G401.6 (cell line): Measurements from ENCODE around the gene TSHZ3.

Source experiments
- FAIRE-seq: peaks from 2 replicates; lab custom pipeline; 2012; peaks lifted over from hg19 to GRCh38; lab: Jason Lieb, UNC

The TSHZ3 gene

DNA sequence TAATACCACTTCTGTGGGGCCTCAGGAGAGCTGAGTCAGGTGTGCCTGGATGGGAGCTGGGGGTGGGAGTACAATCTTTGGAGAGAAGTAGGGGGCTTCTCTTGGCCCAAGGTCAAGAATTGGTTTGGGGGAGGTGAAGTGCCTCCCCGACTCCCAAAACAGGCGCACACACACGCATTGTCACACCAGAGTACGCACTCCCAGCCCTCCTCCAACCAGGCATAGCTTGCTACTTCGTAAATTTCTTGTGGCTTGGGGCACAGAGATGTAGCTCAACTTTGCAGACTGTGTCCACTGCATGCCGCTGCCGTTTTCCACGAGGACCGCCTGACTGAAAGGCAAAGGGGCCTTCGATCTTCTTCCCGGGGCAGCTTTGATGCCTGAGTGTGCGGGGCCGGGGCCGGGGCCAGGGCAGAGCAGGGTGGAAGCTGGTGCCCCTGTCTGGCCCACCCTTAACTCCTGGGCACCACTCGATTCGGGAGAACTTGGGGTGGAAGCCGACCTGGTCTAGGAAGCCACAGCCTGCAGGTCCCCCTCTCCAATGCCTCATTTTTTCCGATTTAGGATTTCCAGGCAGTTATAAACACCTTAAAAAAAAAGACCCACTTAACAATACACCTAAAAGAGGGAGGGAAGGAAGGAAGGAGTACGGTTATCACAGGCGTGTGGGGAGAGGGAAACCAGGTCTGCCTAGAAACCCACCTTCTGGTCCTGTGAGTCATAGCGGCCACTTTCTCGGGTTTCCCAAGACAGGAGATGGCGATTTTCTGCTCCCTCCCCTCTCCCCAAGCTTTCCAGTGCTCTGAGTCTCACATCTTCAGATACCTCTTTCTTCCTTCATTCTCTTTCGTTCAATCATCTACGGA, 5.8 kb upstream of the TSHZ3 start:
- FAIRE-seq = no peak

DNA sequence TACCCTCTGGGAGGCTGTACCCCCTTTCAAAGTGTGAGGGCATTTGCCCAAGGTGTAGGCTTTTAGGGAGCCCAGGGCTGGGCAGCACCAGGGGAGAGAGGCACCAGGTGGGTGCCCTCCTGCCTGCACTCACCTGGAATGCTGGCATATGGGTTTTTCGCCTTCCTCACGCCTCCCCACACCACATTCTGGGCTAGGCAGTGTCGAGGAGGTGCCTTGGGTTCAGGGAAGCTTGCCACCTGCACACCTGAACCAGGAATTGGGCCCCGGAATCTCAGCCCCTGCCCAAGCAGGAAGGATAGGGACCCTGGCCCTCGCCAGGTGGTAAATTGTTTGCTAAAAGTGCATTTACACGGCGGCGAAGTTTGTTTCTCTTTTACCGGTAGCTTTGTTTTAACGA, 5.1 kb upstream of the TSHZ3 start:
- no peak for FAIRE-seq

DNA sequence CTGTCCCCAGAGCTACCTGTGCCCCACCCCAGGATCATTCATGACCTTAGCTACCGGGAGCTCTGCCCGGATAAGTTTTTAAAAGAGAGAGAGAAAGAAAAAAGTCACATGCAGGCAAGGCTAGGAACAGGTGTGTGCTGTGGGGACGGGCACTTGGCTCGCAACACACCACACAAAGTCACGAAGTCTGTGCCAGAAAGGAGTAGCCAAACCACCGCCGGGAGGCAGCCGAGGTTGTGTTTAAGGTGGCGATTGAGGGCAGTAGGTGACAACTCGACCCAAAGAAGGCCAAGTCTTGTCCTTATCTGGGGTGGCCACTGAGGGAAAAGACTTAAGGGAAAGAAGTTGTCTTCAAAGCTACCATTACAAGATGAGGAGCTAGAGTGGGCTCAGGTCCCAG, 4.6 kb upstream of the TSHZ3 start:
- FAIRE-seq = no peak

DNA sequence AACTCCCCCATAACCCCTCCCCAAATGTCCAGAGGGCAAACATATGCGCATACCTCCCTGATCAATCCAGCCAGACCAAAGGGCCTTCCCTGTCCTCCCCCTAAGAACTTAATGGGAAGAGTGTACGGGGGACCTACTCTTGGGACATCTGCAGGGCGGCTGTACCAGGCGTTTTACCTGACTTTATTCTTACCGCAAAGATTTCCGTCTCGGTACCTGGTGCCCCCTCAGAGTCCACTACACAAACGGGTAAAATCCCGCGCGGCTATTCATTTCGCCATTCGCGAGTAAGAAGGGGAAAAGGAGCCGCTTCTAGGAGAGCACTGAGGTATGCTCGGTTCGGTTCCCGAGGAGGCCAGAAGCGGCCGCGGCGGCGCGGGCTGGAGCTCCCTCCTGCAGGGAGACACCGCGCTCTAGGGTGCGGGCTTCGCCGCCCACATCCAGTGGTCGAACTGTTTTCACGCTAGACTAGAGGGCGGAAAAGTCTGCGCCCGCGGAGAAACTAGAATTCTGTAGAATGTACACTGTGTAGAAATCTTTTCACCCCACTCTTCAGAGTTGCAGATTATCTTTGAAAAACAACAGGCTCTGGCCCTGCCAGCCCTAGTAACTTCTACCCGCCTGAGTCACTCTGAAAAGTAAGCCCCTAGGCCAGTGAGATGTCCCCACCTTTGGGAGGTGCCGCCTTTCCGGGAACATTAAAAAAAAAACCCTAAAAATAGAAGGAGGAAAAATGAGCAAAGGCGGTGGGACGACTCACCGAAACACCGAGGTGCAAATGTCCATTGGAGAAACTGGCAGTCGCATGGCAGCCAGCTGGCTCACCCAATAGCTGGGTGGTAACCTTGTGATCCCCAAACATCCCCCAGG, 3.8 kb upstream of the TSHZ3 start:
- no peak for FAIRE-seq

DNA sequence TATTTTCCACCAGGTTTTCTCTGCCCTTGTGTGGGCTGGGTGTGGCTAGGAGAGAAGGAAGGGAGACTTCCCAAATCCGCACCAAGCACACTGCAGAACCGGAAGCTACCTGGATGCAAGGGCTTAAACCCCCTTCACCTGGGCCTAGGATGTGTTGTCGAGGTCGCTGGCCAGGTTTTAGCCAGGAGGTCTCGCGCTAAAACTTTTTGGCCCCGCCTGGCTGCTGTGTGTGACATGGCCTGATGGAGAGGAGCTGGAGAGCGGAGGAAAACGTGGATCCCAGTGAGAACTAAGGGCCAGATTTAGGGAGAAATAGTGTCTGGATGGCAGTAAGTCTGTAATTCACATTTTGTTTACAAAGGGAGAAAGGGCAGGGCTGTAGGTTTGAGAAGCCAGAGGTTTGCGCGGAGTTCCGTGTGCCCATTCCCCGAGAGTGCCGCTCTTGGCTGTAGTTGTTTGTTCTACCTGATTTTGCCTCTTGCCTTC, 3.1 kb upstream of the TSHZ3 start:
- FAIRE-seq = no peak

DNA sequence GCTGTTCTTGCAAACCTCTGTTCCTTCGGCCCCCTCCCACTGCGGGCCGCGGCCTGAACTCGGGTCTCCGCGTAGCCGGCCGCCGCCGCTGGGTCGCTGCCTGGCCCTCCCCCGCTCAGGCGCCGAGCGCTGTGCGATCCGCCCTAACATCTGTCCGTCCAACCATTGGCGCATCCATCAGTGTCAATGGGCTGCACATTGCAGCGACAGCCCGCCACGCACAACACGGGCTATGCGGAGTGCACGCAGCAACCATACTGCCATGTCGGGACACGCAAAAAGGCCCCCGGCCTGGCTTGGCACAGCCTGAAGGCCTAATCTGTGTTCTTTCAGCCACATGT, 2.6 kb upstream of the TSHZ3 start:
- FAIRE-seq = no peak

DNA sequence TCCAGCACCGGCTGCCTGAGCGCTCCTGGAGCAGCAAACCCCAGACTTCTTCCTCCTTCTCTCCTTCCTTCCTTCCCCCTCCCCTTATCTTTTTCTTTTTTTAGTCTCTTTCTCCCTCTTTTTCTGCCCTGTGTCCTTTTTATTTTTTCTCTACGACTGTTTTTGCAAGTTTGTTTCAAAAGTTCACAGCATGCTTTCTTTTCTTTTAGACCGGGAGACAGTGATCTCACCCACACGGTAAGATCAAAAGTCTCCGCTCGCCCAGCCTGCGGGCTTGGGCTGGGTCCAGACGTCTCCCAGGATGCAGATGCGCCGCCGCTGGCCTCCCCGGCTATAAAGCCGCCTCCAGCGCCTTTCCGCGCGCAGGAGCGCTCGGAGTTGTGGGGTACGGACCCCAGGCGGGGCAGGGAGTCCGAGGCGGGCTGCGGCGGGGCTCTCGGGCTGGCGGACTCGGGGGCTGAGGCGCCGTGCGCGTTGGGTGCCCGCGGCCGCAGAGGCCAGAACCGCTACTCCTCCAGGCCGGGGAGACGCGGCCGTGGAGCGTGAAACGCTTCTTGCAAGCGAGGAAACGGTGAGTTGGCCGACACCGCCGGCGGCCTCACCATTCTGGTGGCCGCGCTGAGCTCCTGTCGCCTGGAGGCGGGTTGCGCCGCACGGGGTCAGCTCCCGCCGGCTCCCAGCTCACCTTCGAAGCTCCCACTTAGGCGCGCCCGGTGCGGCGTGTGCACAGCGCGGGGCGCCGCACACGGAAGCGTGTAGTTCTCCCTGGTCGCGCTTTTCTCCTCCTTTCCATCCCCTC, 2.0 kb upstream of the TSHZ3 start:
- FAIRE-seq = no peak

DNA sequence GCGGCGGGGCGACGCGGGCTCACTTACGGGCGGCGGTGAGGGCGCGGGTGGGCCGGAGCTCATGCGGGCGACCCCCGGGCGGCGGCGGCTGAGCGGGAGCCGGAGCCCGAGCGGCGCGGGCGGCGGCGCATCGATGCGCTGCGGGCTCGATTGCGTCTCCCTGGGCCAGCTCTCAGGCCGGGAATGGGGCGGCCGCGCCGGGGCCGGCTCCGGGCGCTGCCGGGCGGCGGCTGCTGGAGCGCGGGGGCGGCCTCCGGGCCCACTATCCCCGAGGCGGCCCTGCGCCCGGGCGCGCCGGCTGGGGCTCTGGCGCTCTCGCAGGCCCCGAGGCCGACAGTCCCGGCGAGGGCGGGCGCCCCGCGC, 1.4 kb upstream of the TSHZ3 start:
- FAIRE-seq = no peak

DNA sequence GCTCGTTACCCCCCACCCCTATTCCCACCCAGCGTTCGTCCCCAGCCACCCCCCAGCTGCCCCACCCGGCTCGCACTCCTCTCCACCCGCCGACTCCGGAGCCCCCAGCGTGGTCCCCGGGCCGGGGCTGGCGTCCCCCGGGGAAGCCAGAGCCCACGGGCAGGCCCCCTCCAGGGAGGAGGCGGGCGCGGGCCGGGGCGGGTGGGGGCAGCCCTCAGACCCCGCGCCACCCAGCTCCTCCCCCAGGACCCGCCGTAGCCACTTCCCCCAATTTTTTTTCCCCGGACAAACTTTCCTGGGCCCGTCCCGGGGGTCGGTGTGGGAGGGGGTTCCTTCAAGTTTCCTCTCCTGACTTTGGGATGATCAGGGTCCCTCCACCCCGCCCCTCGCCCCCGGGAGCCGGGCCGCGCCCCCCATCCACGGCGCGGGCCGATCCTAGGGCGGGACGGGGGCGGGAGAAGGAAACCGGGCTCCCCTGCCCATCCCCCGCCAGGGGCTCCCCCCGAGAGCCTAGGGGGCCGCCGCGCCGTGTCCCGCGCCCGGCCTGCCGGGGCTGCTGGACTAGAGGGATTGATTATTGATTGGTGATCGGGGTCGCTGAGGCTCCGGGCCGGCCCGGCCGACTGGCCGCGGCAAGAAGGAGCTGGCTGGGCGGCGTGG, 927 bp upstream of the TSHZ3 start:
- FAIRE-seq = no peak

DNA sequence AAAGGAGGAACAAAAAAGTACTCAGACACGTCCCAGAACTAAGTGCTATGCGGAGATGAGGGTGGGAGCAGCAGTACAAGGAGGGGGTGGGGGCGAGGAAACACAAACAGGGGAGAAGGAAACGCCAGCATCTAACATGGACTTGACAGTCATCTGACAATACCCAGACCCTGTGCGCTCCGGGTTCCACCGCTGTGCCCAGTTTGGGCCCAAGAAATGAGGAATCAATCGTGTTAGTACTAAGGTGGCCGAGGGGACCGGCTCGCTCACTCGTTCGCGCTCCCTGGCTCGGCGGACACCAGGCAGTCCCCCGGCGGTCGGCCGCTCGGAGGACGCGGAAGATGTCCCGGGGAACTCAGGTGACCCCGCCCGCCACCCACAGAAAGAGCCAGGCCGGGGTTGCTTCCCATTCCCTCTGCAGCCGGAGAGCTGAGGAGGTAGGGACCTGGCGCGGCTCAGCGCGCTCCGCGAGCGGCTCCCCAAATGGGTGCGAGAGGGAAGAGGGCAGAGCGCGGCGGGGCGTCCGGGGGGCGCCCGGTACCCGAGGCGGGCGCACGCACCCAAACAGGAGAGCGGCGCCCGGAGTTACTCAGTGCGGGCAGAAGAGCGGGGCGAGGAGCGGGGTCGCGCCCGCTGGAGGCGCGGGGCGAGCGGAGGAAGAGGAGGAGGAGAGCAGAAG, 616 bp downstream of the TSHZ3 start:
- FAIRE-seq = no peak

DNA sequence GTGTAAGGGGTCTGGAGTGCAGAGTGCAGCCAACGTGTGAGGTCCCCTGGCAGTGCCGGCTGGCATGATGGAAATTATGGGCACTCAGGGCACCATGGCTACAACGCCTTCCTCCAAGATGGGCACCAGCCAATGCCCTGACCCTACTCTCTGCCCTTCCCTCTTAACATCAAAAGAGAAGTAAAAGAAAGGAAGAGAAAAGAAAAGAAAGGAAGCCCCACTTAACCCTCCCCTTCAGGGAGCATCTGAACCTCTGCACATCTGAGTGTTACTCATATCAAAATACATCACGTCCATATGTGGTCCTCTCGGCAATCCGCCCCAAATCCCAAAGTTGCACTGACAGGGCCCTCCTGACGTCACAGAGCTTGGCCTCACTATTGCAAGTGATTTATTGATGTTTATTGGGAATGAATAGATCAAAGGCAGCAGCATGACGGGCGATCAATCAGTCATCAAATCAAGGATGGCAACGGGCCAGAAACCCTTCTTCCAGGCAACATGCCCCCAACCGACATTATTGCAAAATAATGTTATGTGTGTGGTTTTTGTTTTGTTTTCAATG, 1.3 kb downstream of the TSHZ3 start:
- FAIRE-seq = no peak

DNA sequence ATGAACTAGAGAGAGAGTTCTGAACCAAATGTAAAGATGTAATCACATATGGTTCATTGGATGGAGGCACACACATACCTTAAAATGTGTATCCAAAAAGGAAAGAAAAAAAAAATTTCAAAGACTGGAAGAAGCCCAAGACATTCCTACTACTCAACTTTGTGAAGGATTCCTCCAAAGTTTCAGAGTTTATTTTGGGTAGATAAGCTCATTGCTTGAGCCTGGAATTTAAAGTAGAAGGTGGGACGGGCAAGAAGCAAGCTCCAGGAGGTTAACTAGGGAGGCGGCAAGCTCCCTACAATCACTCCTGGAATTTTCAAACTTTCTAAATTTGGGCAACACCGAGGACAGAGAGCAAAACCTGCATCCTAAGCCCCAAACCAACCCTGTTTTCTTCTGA, 1.9 kb downstream of the TSHZ3 start:
- no peak for FAIRE-seq

DNA sequence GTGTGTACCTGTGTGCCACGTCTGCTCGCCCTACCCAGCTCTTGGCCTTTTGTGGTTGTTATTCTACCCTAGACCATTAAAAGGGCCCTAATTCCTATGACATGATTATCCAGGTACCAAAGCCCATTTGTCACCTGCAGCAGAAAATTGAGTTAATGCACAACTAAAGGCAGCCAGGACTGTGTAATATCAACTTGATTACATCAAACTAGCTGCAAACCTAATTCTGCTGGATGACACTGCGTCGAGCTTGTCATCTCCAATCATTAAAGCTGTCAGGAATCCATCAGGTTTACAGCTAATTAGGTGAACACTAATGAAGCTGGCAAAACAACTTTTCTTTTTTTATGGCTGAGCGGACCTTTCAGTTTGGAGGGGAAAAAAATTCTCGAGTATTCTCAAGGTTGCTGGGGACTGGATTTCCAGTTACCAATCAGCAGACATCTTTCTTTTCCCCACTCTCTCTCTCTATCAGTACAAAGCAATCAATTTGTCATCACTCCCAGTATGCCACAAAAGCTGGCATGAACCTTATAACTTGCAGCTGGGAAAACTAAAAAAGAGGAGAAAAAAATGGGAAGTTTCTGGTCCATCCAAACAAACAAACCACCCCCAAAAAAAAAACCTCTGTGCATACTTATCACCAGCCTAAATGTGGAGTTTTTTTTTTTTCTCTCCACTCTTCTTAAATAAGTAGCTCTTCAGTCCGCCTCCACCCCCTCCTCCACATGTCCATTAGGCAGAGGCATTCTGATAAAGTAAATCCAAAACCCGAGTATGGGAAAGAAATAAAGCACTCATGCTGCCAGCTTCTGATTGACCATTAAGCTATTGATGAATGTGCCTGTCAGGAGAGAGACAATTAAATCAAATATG, 2.8 kb downstream of the TSHZ3 start:
- no peak for FAIRE-seq

DNA sequence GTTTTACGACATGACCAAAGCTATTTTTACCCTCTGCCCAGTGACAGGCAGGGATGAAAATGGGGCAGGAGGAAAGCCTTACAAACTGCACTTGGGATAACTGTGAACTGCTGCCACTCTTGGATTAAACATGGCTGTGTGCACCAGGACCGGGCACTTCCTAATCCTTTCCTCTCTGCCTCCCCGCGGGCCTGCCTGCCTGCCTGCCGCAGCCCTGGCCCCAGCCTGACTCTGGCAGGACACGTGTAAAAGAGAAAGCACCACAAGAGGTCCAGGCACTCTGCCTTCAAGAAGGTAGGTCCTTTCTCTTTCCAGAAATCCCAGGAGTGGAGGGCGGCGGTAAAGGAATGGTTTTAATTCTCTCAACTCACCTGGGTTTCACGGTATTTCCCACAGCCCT, 4.8 kb downstream of the TSHZ3 start:
- FAIRE-seq = no peak

DNA sequence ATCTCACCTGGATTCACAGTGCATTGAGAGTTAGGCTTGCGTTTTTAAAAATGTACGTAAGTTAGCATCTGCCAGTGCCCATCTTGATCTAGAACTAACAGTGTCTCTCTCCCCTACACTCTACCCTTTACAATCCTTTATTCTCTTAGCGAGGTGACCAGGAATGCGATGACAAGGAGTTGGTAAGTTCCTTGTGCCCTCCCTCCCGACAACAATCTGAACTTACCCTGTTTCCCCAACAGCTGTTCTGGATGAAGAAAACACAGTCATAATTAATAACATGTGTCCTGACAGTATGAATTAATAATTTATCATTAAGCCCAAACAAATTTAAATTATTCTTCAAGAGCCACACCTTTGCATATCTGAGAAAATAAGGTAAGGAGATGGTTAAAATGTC, 6.3 kb downstream of the TSHZ3 start:
- no peak for FAIRE-seq

DNA sequence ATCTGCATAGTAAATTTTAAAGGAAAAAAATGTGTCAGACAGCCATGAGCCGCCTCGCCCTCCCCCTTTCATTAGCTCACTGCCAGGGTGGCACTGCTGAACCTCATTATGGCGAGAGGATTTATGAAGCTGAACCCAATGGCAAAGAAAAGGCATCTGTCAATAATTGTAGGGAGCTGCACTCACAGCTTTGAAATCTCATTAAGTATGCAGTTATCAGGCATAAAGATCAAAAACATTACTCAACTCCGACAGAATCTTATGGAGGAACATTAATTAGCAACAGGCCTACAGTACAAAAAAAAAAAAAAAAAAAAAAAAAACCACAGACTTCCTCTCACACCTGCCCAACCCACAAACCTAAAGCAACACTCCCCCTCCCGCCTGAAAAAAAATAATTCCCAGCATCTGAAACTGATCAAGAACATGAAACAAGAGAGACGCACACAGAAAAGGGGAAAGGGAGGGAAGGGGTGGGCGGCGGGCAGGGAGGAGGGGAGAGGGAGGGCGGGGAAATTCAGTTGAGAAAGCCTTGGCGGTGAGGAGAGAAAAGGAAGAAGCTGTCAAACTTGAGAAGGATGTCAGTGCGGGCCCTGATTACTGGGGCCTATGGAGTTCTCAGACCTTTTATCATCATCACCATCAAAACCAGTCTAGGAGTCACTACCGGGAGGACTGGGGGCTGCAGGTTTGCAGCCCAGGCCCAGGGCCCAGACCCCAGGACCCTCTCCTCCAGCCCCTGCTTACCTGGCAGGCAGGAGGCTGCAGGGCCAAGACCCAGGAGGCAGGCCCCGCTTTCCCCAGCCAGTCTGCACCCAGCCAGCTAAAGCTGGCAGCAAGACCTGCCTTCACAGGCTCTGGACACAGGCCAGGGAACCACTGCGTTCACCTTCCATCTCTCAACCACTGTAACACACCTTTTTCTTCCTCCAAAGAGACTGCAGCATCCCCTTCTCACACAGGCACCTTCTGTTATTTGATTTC, 8.9 kb downstream of the TSHZ3 start:
- FAIRE-seq = no peak

DNA sequence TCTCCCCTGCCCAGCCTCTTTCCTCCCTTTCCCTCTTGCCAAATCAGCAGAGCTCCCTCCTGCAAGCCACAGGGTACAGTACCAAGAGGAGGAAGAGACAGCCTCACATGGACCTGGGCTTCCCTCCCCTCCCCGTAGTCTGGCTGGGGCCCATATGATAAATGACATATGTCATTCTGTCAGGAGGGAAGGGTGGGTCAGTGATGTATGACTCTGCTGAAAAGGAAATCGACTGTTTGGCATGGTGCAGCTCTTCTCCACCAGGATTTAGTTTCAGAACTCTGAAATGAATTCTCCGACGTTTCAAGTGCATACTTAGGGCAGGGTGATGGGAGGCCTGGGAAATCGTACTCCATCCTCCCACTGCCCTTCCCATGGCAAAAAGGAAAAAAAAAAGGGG, 9.8 kb downstream of the TSHZ3 start:
- FAIRE-seq = no peak

DNA sequence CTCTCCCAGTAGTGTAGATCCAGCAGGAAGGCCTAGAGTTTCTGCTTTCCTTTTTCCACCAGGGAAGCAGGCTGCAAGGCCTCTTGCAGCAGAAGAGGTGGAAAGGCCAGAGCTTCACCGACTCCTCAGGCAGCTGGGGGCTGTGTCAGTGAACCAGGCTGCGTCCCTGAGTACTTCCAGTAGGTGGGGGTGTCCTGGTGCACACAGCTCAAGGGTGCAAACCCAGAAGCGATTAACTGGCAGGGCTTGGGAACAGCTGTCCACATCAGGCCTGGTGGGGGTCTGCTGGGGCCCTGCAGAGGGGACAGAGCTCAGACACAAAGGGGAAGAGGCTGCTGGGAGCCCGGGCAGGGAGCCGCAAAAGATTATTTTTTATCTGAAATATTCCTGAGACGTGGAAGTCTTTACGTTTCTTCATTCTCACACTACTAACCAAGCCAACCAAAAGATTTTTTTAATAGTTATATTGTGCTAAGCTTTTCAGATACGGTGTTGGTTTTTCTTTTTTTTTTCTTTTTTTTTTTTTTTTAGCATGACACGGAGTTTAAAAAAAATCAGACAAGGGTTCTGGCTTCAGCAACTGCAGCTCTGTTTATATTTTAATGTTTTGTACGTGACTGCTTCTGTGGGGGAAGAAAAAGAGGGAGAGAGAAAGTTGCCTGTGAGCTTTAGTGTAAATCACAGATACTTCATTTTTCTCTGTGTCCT, 11.0 kb downstream of the TSHZ3 start:
- FAIRE-seq = no peak
